ENCODE measurements around the gene CLSTN1. TPM values are rescaled to one million over a fixed set of nuclear protein-coding genes. Genes with fewer than 3 reads are reported as not detected.

The CLSTN1 gene
- total and polyA plus RNA-seq, 4 donors = 3.1 to 13.4 (median 8.8) TPM

- WGBS = 90% methylated on average over 45 of the region's 45 CpGs
- H3K9ac ChIP-seq (ENCODE audit: low read depth in 1 of 2, low read length in 2 of 2) = no peak overlapping the region
- DNase-seq (ENCODE audit: low spot score) = no peak
- H3K36me3 ChIP-seq (ENCODE audit: control insufficient read depth in 4 of 4, insufficient read depth in 3 of 4, low read depth in 1 of 4, low read length in 3 of 4) = peaks cover 0 to 16% (median 7%) of the 10 kb centered on the region in 4 donors
- no peaks in the 10 kb centered on the region for H3K27me3 ChIP-seq (ENCODE audit: control insufficient read depth in 4 of 4, insufficient read depth in 4 of 4, low read length in 3 of 4)
- H3K9me3 ChIP-seq (ENCODE audit: control insufficient read depth in 4 of 4, low read length in 3 of 4) = no peaks in the 10 kb centered on the region
- TF ChIP-seq EGR1 (IDR thresholded peaks at IDR 0.05; ENCODE audit: low read depth in 2 of 2) = no peak
- TF ChIP-seq RAD21 (IDR thresholded peaks at IDR 0.05) = no peak
- no peak for TF ChIP-seq TAF1 (conservative IDR thresholded peaks at IDR 0.05)
- TF ChIP-seq HNF4A (conservative IDR thresholded peaks at IDR 0.05) = no peak
- H3K4me3 ChIP-seq (ENCODE audit: low read depth in 1 of 3, low read length in 3 of 3) = no peak overlapping the region
- no peak overlapping the region for H3K27ac ChIP-seq (ENCODE audit: low read depth in 1 of 2, low read length in 2 of 2)
- peaks cover 0 to 5% (median 1%) of the 10 kb centered on the region in 4 donors for H3K4me1 ChIP-seq (ENCODE audit: control insufficient read depth in 4 of 4, insufficient read depth in 4 of 4, low read length in 3 of 4)
Measured at GRCh38 chr1:9730096-9730901, 93.5 kb downstream of the CLSTN1 start.

- Histone ChIP-seq H3K4me1 (ENCODE audit: control insufficient read depth in 4 of 4, insufficient read depth in 4 of 4, low read length in 3 of 4) (peaks cover 0 to 5% (median 1%) of the 10 kb centered on the region in 4 donors), H3K9me3 (ENCODE audit: control insufficient read depth in 4 of 4, low read length in 3 of 4) (no peaks in the 10 kb centered on the region), H3K9ac (ENCODE audit: low read depth in 1 of 2, low read length in 2 of 2) (no peak overlapping the region), H3K27ac (ENCODE audit: low read depth in 1 of 2, low read length in 2 of 2) (no peak overlapping the region), H3K27me3 (ENCODE audit: control insufficient read depth in 4 of 4, insufficient read depth in 4 of 4, low read length in 3 of 4) (no peaks in the 10 kb centered on the region), H3K36me3 (ENCODE audit: control insufficient read depth in 4 of 4, insufficient read depth in 3 of 4, low read depth in 1 of 4, low read length in 3 of 4) (peaks cover 0 to 16% (median 4%) of the 10 kb centered on the region in 4 donors), H3K4me3 (ENCODE audit: low read depth in 1 of 3, low read length in 3 of 3) (no peak overlapping the region)
- TF ChIP-seq JUND (IDR thresholded peaks at IDR 0.05) (no peak), NR2F2 (IDR thresholded peaks at IDR 0.05) (no peak), CTCF (IDR thresholded peaks at IDR 0.05; ENCODE audit: low read depth, low read length, missing input control) (no peak), HNF4A (conservative IDR thresholded peaks at IDR 0.05) (no peak), FOXA2 (IDR thresholded peaks at IDR 0.05) (no peak), YY1 (IDR thresholded peaks at IDR 0.05) (no peak), ATF3 (IDR thresholded peaks at IDR 0.05) (no peak), REST (IDR thresholded peaks at IDR 0.05) (no peak), SP1 (IDR thresholded peaks at IDR 0.05) (no peak), EGR1 (IDR thresholded peaks at IDR 0.05; ENCODE audit: low read depth in 2 of 2) (no peak), RAD21 (IDR thresholded peaks at IDR 0.05) (no peak), ZBTB33 (IDR thresholded peaks at IDR 0.05) (no peak), TAF1 (conservative IDR thresholded peaks at IDR 0.05) (no peak), RXRA (IDR thresholded peaks at IDR 0.05) (no peak), MAX (IDR thresholded peaks at IDR 0.05) (no peak), GABPA (IDR thresholded peaks at IDR 0.05 in 1 of 2, conservative IDR thresholded peaks at IDR 0.05 in 1 of 2) (no peak), FOXA1 (IDR thresholded peaks at IDR 0.05) (no peak)
- 93% methylated on average over 12 of the region's 12 CpGs for WGBS
- no peak for DNase-seq (ENCODE audit: low spot score)
Measured at GRCh38 chr1:9729523-9729922, 94.2 kb downstream of the CLSTN1 start.

All from liver (tissue), 9 donors.